HepG2 (cell line): ENCODE results near the gene TPX2. TPM values are rescaled to one million over a fixed set of nuclear protein-coding genes. Genes with fewer than 3 reads are reported as not detected.

Experiments
- ARNT ChIP-seq: fragments of 450-650 bp; IDR thresholded peaks from 2 replicates; pipeline ENCODE4 v1.6.1; 2017
- CC2D1A ChIP-seq: sonication (generic); formaldehyde crosslinking; IDR thresholded peaks from 2 replicates; pipeline ENCODE4 v1.8.1; 2023; ENCODE audit warnings: mild to moderate bottlenecking, missing genetic modification reagents
- ELF3 ChIP-seq: IDR thresholded peaks from 2 replicates; pipeline ENCODE4 v1.6.1; 2016; ENCODE audit warnings: missing genetic modification reagents, missing compliant biosample characterization
- KDM2A ChIP-seq: sonication (generic); formaldehyde crosslinking; IDR thresholded peaks from 2 replicates; pipeline ENCODE4 v1.4.0; 2020; ENCODE audit warnings: low read depth, missing genetic modification reagents, borderline replicate concordance
- NFRKB ChIP-seq: fragments of 450-650 bp; IDR thresholded peaks from 2 replicates; pipeline ENCODE4 v1.6.1; 2017
- PRMT3 ChIP-seq: sonication (generic); formaldehyde crosslinking; IDR thresholded peaks from 2 replicates; pipeline ENCODE4 v1.8.1; 2022; ENCODE audit warnings: low read depth, mild to moderate bottlenecking, moderate library complexity, missing genetic modification reagents, borderline replicate concordance
- RFXAP ChIP-seq: sonication (generic); formaldehyde crosslinking; IDR thresholded peaks from 2 replicates; pipeline ENCODE4 v1.4.0; 2020; ENCODE audit warnings: missing genetic modification reagents, borderline replicate concordance
- ZNF101 ChIP-seq: sonication (generic); formaldehyde crosslinking; IDR thresholded peaks from 2 replicates; pipeline ENCODE4 v1.4.0; 2020; ENCODE audit warnings: mild to moderate bottlenecking, low read depth, missing genetic modification reagents, borderline replicate concordance
- ZSCAN21 ChIP-seq: sonication (generic); formaldehyde crosslinking; IDR thresholded peaks from 2 replicates; pipeline ENCODE4 v1.8.0; 2022; ENCODE audit warnings: mild to moderate bottlenecking, missing genetic modification reagents, moderate library complexity, borderline replicate concordance
- ZSCAN9 ChIP-seq: IDR thresholded peaks from 2 replicates; pipeline ENCODE4 v1.6.1; 2016; ENCODE audit warnings: borderline replicate concordance
- polyA plus RNA-seq, 8 experiments: library from polyadenylated mRNA; depleted of rRNA in 3 of 8; stranded (reverse) in 7 of 8; unstranded in 1 of 8; fragments of >200 nt; fragmentation: Illumina TruSeq in 4 of 8; extraction: Trizol in 4 of 8; gene quantifications; 2 replicates each; pipeline versions ENCODE4 v1.2.1 to v1.2.3, GENCODE V29; 2011 to 2016; ENCODE audit warnings: low read depth in 4 of 8, missing spikeins in 1 of 8, mixed read lengths in 1 of 8; ENCODE audit not compliant: insufficient read depth in 1 of 8
- total RNA-seq, 5 experiments: library from RNA; depleted of rRNA; stranded (reverse); fragments of >200 nt; fragmentation: Illumina TruSeq; extraction: Trizol; gene quantifications; 2 replicates each; pipeline ENCODE4 v1.2.3, GENCODE V29; 2016; ENCODE audit warnings: low read depth in 1 of 5
- TF ChIP-seq, protein P1 (sequence below): sonication (generic); formaldehyde crosslinking; IDR thresholded peaks from 2 replicates; pipeline ENCODE4 v1.9.0; 2021; ENCODE audit warnings: missing genetic modification reagents, borderline replicate concordance
- TF ChIP-seq, protein P2 (sequence below): sonication (generic); formaldehyde crosslinking; IDR thresholded peaks from 2 replicates; pipeline ENCODE4 v1.4.0; 2020; ENCODE audit warnings: mild to moderate bottlenecking, missing genetic modification reagents
- TF ChIP-seq, protein P3 (sequence below): sonication (generic); formaldehyde crosslinking; IDR thresholded peaks from 2 replicates; pipeline ENCODE4 v1.4.0; 2020; ENCODE audit warnings: missing genetic modification reagents, borderline replicate concordance
- TF ChIP-seq, protein P4 (sequence below): sonication (generic); formaldehyde crosslinking; IDR thresholded peaks from 2 replicates; pipeline ENCODE4 v1.5.1; 2020; ENCODE audit warnings: mild to moderate bottlenecking, missing genetic modification reagents, borderline replicate concordance
- TF ChIP-seq, protein P5 (sequence below): sonication (generic); formaldehyde crosslinking; IDR thresholded peaks from 2 replicates; pipeline ENCODE4 v1.4.0; 2020; ENCODE audit warnings: missing genetic modification reagents

TPX2 gene
- total and polyA plus RNA-seq, 2 of the 13 experiments (the other 11 are each of a cell fraction or from before 2014, with no cell fraction given), result 34.3 to 124 TPM

DNA sequence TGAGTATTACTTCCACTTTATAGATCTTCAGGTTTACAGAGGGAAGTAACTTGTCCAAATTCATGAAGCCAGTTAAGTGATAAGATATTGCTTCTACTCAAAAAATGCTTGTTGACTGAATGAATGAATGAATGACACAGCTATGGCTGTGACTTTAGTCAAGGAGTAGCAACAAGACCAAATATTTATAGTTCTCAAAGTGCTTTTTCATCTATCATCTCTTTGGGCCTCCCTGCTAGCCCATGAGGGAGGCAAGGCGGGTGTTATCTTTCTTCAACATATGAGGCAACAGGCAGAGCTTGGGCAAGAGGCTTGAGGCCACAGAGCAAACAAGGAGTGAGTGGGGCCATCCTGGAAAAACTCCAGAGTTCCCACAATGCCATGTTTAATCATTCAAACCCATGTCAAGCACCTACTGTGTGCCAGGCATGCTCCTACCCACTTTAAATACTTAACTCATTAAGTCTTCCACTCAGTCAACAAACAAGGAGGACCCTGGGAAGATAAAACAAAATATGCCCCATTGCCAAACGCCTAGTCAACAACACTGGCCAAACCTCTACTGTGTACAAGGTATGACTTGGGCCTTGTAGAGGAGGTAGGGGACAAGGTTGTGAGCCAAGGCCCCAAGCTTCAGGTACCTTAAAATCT lies 32.4 kb upstream of the TPX2 start (continued):
- TF ChIP-seq, protein P1, sequence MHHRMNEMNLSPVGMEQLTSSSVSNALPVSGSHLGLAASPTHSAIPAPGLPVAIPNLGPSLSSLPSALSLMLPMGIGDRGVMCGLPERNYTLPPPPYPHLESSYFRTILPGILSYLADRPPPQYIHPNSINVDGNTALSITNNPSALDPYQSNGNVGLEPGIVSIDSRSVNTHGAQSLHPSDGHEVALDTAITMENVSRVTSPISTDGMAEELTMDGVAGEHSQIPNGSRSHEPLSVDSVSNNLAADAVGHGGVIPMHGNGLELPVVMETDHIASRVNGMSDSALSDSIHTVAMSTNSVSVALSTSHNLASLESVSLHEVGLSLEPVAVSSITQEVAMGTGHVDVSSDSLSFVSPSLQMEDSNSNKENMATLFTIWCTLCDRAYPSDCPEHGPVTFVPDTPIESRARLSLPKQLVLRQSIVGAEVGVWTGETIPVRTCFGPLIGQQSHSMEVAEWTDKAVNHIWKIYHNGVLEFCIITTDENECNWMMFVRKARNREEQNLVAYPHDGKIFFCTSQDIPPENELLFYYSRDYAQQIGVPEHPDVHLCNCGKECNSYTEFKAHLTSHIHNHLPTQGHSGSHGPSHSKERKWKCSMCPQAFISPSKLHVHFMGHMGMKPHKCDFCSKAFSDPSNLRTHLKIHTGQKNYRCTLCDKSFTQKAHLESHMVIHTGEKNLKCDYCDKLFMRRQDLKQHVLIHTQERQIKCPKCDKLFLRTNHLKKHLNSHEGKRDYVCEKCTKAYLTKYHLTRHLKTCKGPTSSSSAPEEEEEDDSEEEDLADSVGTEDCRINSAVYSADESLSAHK (CRISPR knock-in tag), result 0 out of 2 replicates have a peak, but pooled peaks have one; percentile 17
- TF ChIP-seq ARNT (no peak), CC2D1A (CRISPR knock-in tag) (no peak), KDM2A (CRISPR knock-in tag) (peak; percentile 74), RFXAP (CRISPR knock-in tag) (peak; percentile 60; the same call in 1 of the 2 replicates), ELF3 (peak; percentile 82), ZSCAN9 (peak; percentile 99), NFRKB (no peak), ZNF101 (peak; percentile 89; the same call in 1 of the 2 replicates), PRMT3 (CRISPR knock-in tag) (peak; percentile 47; the same call in 1 of the 2 replicates), ZSCAN21 (CRISPR knock-in tag) (peak; percentile 89)
- TF ChIP-seq, protein P2, sequence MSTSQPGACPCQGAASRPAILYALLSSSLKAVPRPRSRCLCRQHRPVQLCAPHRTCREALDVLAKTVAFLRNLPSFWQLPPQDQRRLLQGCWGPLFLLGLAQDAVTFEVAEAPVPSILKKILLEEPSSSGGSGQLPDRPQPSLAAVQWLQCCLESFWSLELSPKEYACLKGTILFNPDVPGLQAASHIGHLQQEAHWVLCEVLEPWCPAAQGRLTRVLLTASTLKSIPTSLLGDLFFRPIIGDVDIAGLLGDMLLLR (CRISPR knock-in tag), result no peak
- TF ChIP-seq, protein P3, sequence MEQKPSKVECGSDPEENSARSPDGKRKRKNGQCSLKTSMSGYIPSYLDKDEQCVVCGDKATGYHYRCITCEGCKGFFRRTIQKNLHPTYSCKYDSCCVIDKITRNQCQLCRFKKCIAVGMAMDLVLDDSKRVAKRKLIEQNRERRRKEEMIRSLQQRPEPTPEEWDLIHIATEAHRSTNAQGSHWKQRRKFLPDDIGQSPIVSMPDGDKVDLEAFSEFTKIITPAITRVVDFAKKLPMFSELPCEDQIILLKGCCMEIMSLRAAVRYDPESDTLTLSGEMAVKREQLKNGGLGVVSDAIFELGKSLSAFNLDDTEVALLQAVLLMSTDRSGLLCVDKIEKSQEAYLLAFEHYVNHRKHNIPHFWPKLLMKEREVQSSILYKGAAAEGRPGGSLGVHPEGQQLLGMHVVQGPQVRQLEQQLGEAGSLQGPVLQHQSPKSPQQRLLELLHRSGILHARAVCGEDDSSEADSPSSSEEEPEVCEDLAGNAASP (CRISPR knock-in tag), result peak; percentile 96
- TF ChIP-seq, protein P4, sequence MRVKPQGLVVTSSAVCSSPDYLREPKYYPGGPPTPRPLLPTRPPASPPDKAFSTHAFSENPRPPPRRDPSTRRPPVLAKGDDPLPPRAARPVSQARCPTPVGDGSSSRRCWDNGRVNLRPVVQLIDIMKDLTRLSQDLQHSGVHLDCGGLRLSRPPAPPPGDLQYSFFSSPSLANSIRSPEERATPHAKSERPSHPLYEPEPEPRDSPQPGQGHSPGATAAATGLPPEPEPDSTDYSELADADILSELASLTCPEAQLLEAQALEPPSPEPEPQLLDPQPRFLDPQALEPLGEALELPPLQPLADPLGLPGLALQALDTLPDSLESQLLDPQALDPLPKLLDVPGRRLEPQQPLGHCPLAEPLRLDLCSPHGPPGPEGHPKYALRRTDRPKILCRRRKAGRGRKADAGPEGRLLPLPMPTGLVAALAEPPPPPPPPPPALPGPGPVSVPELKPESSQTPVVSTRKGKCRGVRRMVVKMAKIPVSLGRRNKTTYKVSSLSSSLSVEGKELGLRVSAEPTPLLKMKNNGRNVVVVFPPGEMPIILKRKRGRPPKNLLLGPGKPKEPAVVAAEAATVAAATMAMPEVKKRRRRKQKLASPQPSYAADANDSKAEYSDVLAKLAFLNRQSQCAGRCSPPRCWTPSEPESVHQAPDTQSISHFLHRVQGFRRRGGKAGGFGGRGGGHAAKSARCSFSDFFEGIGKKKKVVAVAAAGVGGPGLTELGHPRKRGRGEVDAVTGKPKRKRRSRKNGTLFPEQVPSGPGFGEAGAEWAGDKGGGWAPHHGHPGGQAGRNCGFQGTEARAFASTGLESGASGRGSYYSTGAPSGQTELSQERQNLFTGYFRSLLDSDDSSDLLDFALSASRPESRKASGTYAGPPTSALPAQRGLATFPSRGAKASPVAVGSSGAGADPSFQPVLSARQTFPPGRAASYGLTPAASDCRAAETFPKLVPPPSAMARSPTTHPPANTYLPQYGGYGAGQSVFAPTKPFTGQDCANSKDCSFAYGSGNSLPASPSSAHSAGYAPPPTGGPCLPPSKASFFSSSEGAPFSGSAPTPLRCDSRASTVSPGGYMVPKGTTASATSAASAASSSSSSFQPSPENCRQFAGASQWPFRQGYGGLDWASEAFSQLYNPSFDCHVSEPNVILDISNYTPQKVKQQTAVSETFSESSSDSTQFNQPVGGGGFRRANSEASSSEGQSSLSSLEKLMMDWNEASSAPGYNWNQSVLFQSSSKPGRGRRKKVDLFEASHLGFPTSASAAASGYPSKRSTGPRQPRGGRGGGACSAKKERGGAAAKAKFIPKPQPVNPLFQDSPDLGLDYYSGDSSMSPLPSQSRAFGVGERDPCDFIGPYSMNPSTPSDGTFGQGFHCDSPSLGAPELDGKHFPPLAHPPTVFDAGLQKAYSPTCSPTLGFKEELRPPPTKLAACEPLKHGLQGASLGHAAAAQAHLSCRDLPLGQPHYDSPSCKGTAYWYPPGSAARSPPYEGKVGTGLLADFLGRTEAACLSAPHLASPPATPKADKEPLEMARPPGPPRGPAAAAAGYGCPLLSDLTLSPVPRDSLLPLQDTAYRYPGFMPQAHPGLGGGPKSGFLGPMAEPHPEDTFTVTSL (CRISPR knock-in tag), result peak; percentile 86
- TF ChIP-seq, protein P5, sequence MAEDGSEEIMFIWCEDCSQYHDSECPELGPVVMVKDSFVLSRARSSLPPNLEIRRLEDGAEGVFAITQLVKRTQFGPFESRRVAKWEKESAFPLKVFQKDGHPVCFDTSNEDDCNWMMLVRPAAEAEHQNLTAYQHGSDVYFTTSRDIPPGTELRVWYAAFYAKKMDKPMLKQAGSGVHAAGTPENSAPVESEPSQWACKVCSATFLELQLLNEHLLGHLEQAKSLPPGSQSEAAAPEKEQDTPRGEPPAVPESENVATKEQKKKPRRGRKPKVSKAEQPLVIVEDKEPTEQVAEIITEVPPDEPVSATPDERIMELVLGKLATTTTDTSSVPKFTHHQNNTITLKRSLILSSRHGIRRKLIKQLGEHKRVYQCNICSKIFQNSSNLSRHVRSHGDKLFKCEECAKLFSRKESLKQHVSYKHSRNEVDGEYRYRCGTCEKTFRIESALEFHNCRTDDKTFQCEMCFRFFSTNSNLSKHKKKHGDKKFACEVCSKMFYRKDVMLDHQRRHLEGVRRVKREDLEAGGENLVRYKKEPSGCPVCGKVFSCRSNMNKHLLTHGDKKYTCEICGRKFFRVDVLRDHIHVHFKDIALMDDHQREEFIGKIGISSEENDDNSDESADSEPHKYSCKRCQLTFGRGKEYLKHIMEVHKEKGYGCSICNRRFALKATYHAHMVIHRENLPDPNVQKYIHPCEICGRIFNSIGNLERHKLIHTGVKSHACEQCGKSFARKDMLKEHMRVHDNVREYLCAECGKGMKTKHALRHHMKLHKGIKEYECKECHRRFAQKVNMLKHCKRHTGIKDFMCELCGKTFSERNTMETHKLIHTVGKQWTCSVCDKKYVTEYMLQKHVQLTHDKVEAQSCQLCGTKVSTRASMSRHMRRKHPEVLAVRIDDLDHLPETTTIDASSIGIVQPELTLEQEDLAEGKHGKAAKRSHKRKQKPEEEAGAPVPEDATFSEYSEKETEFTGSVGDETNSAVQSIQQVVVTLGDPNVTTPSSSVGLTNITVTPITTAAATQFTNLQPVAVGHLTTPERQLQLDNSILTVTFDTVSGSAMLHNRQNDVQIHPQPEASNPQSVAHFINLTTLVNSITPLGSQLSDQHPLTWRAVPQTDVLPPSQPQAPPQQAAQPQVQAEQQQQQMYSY (CRISPR knock-in tag), result no peak; the same call in 1 of the 2 replicates
